Smooth muscle cell (in vitro differentiated cells): ENCODE data around the gene ENTHD1. TPM values are rescaled to one million over a fixed set of nuclear protein-coding genes. Genes with fewer than 3 reads are reported as not detected.

ENCODE experiments used
- DNase-seq: peaks from one replicate; lab custom pipeline; 2025; ENCODE audit not compliant: unreplicated experiment; lab: John Stamatoyannopoulos, UW
- H2AFZ ChIP-seq: fragments of 200-600 bp; sonication (generic); 2 replicates; pipeline ENCODE4 v1.6.0; 2016; ENCODE audit warnings: antibody characterized with exemption, low read depth, mild to moderate bottlenecking
- H3F3A ChIP-seq: fragments of 200-600 bp; sonication (generic); 2 replicates; pipeline ENCODE4 v1.6.0; 2017; ENCODE audit warnings: antibody characterized with exemption, low read depth
- H3K27ac ChIP-seq: fragments of 200-600 bp; sonication (generic); 2 replicates; pipeline ENCODE4 v1.5.1; 2016; ENCODE audit warnings: low read depth, mild to moderate bottlenecking
- H3K27me3 ChIP-seq: fragments of 200-600 bp; sonication (generic); 2 replicates; pipeline ENCODE4 v1.6.1; 2016; ENCODE audit warnings: low read depth, mild to moderate bottlenecking
- H3K36me3 ChIP-seq: fragments of 200-600 bp; sonication (generic); 2 replicates; pipeline ENCODE4 v1.5.1; 2016; ENCODE audit warnings: low read depth
- H3K4me1 ChIP-seq: fragments of 200-600 bp; sonication (generic); 2 replicates; pipeline ENCODE4 v1.5.1; 2016; ENCODE audit warnings: low read depth
- H3K4me2 ChIP-seq: fragments of 200-600 bp; sonication (generic); 2 replicates; pipeline ENCODE4 v1.6.0; 2016; ENCODE audit warnings: mild to moderate bottlenecking
- H3K4me3 ChIP-seq: fragments of 200-600 bp; sonication (generic); 2 replicates; pipeline ENCODE4 v1.5.1; 2016; ENCODE audit warnings: mild to moderate bottlenecking
- H3K79me2 ChIP-seq: fragments of 200-600 bp; sonication (generic); 2 replicates; pipeline ENCODE4 v1.6.0; 2016; ENCODE audit warnings: low read depth, mild to moderate bottlenecking
- H3K9ac ChIP-seq: fragments of 200-600 bp; sonication (generic); 2 replicates; pipeline ENCODE4 v1.6.0; 2016; ENCODE audit warnings: low read depth
- H3K9me3 ChIP-seq: fragments of 200-600 bp; sonication (generic); replicated peaks from 2 replicates; pipeline ENCODE4 v1.5.1; 2016; ENCODE audit warnings: low read depth
- H4K20me1 ChIP-seq: fragments of 200-600 bp; sonication (generic); 2 replicates; pipeline ENCODE4 v1.6.0; 2016; ENCODE audit warnings: low read depth
- CTCF ChIP-seq: fragments of 200-600 bp; sonication (generic); IDR thresholded peaks from 2 replicates; pipeline ENCODE4 v1.5.1; 2017; ENCODE audit warnings: borderline replicate concordance, mild to moderate bottlenecking, antibody characterized with exemption; ENCODE audit not compliant: insufficient read depth, poor library complexity, severe bottlenecking
- WGBS: methylation state at CpG from one replicate; pipeline ENCODE4 v1.1.7; 2016; ENCODE audit warnings: low lambda C conversion rate; 5-methylcytosine and 5-hydroxymethylcytosine counted together
- polyA plus RNA-seq: library from polyadenylated mRNA; unstranded; fragments of >200 nt; fragmentation: Nextera tagmentation; extraction: Ambion mirVana; gene quantifications from 2 replicates; pipeline ENCODE4 v1.2.1, GENCODE V29; 2016
- total RNA-seq: library from RNA; depleted of rRNA; stranded (reverse); fragments of >200 nt; gene quantifications from 2 replicates; pipeline ENCODE4 v1.2.3, GENCODE V29; 2014

Gene ENTHD1
- total and polyA plus RNA-seq, 2 experiments from 2014 or later = not detected

- Histone ChIP-seq H3K4me1 (no peaks in the 10 kb centered on the region), H3K79me2 (no peaks in the 10 kb centered on the region), H3K9me3 (no peaks in the 10 kb centered on the region), H2AFZ (no peak overlapping the region), H3K9ac (no peak overlapping the region), H4K20me1 (no peaks in the 10 kb centered on the region), H3F3A (no peaks in the 10 kb centered on the region), H3K36me3 (no peaks in the 10 kb centered on the region), H3K4me3 (no peak overlapping the region), H3K27ac (no peak overlapping the region), H3K4me2 (no peak overlapping the region), H3K27me3 (peaks cover 37% of the 10 kb centered on the region)
- TF ChIP-seq CTCF = no peak
- DNase-seq = no peak
- WGBS = 50% methylated on average over 3 of the region's 3 CpGs
Observed at GRCh38 chr22:39765046-39765445, 128.5 kb downstream of the ENTHD1 start.

GRCh38 chr22:39763276-39763675 is 130.3 kb downstream of the ENTHD1 start:
- no peaks in the 10 kb centered on the region for H3F3A ChIP-seq
- no peak overlapping the region for H3K9ac ChIP-seq
- H2AFZ ChIP-seq = no peak overlapping the region
- 88% methylated on average over 4 of the region's 4 CpGs for WGBS
- no peak for TF ChIP-seq CTCF
- no peaks in the 10 kb centered on the region for H3K4me1 ChIP-seq
- no peaks in the 10 kb centered on the region for H3K36me3 ChIP-seq
- H3K9me3 ChIP-seq = no peaks in the 10 kb centered on the region
- H3K27me3 ChIP-seq = peaks cover 29% of the 10 kb centered on the region
- H4K20me1 ChIP-seq = no peaks in the 10 kb centered on the region
- H3K4me3 ChIP-seq = no peak overlapping the region
- H3K4me2 ChIP-seq = no peak overlapping the region
- no peaks in the 10 kb centered on the region for H3K79me2 ChIP-seq
- no peak for DNase-seq
- H3K27ac ChIP-seq = no peak overlapping the region

GRCh38 chr22:39750759-39751158 is 142.8 kb downstream of the ENTHD1 start:
- no peak overlapping the region for H3K27ac ChIP-seq
- H3K4me3 ChIP-seq = no peak overlapping the region
- no peaks in the 10 kb centered on the region for H4K20me1 ChIP-seq
- H3K4me1 ChIP-seq = no peaks in the 10 kb centered on the region
- no peak overlapping the region for H3K9ac ChIP-seq
- H3K79me2 ChIP-seq = no peaks in the 10 kb centered on the region
- DNase-seq = no peak
- WGBS = 82% methylated on average over 2 of the region's 2 CpGs
- no peaks in the 10 kb centered on the region for H3K36me3 ChIP-seq
- no peak overlapping the region for H2AFZ ChIP-seq
- peaks cover 52% of the 10 kb centered on the region for H3K27me3 ChIP-seq
- H3F3A ChIP-seq = no peaks in the 10 kb centered on the region
- no peak overlapping the region for H3K4me2 ChIP-seq
- H3K9me3 ChIP-seq = no peaks in the 10 kb centered on the region
- no peak for TF ChIP-seq CTCF

GRCh38 chr22:39748877-39749276 is 144.7 kb downstream of the ENTHD1 start:
- Histone ChIP-seq H3K9ac (no peak overlapping the region), H3K36me3 (no peaks in the 10 kb centered on the region), H3K27ac (no peak overlapping the region), H3F3A (no peaks in the 10 kb centered on the region), H3K79me2 (no peaks in the 10 kb centered on the region), H4K20me1 (no peaks in the 10 kb centered on the region), H3K27me3 (peaks cover 43% of the 10 kb centered on the region), H3K4me3 (no peak overlapping the region), H3K9me3 (no peaks in the 10 kb centered on the region), H3K4me2 (no peak overlapping the region), H3K4me1 (no peaks in the 10 kb centered on the region), H2AFZ (no peak overlapping the region)
- no peak for DNase-seq
- WGBS = 53% methylated on average over 3 of the region's 3 CpGs
- no peak for TF ChIP-seq CTCF
